ENCODE data around the gene SNRNP40. TPM values are rescaled to one million over a fixed set of nuclear protein-coding genes. Genes with fewer than 3 reads are reported as not detected.
"Not testable (repeated sequence)": the region's sequence is repeated elsewhere in the genome, so short reads cannot be mapped to it uniquely, and the experiment has no call there.

Gene SNRNP40
- total and polyA plus RNA-seq, 9 donors = 26.0 to 62.3 (median 43.2) TPM

GRCh38 chr1:31272369-31272768 is 24.2 kb downstream of the SNRNP40 start:
- Histone ChIP-seq H3K27ac (no peak overlapping the region), H3K4me1 (ENCODE audit: insufficient read depth) (no peaks in the 10 kb centered on the region), H3K4me3 (no peak overlapping the region), H3K36me3 (no peaks in the 10 kb centered on the region), H3K9me3 (no peaks in the 10 kb centered on the region), H3K27me3 (no peaks in the 10 kb centered on the region)
- DNase-seq = no peak
- intact Hi-C loops (cut with DNase I) = no loop called here
- no peak for TF ChIP-seq POLR2A (IDR thresholded peaks at IDR 0.05)
- no peak for TF ChIP-seq EP300 (IDR thresholded peaks at IDR 0.05)
- no peak for TF ChIP-seq CTCF (IDR thresholded peaks at IDR 0.05)
- 23 to 51% (median 41%) methylated on average over 3 of the region's 3 CpGs for WGBS, 3 donors

- H3K9me3 ChIP-seq = no peaks in the 10 kb centered on the region
- no peak for TF ChIP-seq CTCF (IDR thresholded peaks at IDR 0.05)
- no peaks in the 10 kb centered on the region for H3K27me3 ChIP-seq
- WGBS, 3 donors = 87 to 93% (median 88%) methylated on average over 2 of the region's 2 CpGs
- H3K4me1 ChIP-seq (ENCODE audit: insufficient read depth) = peaks cover 4% of the 10 kb centered on the region
- H3K4me3 ChIP-seq = no peak overlapping the region
- intact Hi-C loops (cut with DNase I) = no loop called here
- no peak overlapping the region for H3K27ac ChIP-seq
- no peak for DNase-seq
- H3K36me3 ChIP-seq = no peaks in the 10 kb centered on the region
Measured at GRCh38 chr1:31266547-31266946, 30.0 kb downstream of the SNRNP40 start.

GRCh38 chr1:31264790-31265386 is 31.7 kb downstream of the SNRNP40 start:
- Histone ChIP-seq H3K9me3 (no peaks in the 10 kb centered on the region), H3K4me3 (no peak overlapping the region), H3K4me1 (ENCODE audit: insufficient read depth) (peaks cover 4% of the 10 kb centered on the region), H3K36me3 (no peaks in the 10 kb centered on the region), H3K27me3 (no peaks in the 10 kb centered on the region), H3K27ac (no peak overlapping the region)
- WGBS, 3 donors = 89 to 96% (median 95%) methylated on average over 1 of the region's 1 CpG
- no peak for DNase-seq
- intact Hi-C loops (cut with DNase I) = no loop called here
- no peak for TF ChIP-seq POLR2A (IDR thresholded peaks at IDR 0.05)
- TF ChIP-seq CTCF (IDR thresholded peaks at IDR 0.05) = no peak
- no peak for TF ChIP-seq EP300 (IDR thresholded peaks at IDR 0.05)

GRCh38 chr1:31263408-31263807 is 33.2 kb downstream of the SNRNP40 start:
- intact Hi-C loops (cut with DNase I) = no loop called here

GRCh38 chr1:31262393-31262792 is 34.2 kb downstream of the SNRNP40 start:
- H3K36me3 ChIP-seq; H3K27ac ChIP-seq; H3K4me3 ChIP-seq; DNase-seq; H3K27me3 ChIP-seq; H3K4me1 ChIP-seq (ENCODE audit: insufficient read depth); intact Hi-C loops (cut with DNase I); H3K9me3 ChIP-seq: not testable (repeated sequence)
- WGBS, 3 donors = 86 to 92% (median 86%) methylated on average over 5 of the region's 5 CpGs

More at GRCh38 chr1:31263408-31263807, 33.2 kb downstream of the SNRNP40 start:
- Histone ChIP-seq H3K27ac (no peak overlapping the region), H3K36me3 (no peaks in the 10 kb centered on the region), H3K4me1 (ENCODE audit: insufficient read depth) (peaks cover 4% of the 10 kb centered on the region), H3K27me3 (no peaks in the 10 kb centered on the region), H3K4me3 (no peak overlapping the region), H3K9me3 (no peaks in the 10 kb centered on the region)
- 97% methylated on average over 3 of the region's 3 CpGs for WGBS, 3 donors
- no peak for DNase-seq
- TF ChIP-seq EP300 (IDR thresholded peaks at IDR 0.05) = no peak
- TF ChIP-seq POLR2A (IDR thresholded peaks at IDR 0.05) = no peak
